ENCODE measurements around the gene TSHZ2.
"Not testable (repeated sequence)": the region's sequence is repeated elsewhere in the genome, so short reads cannot be mapped to it uniquely, and the experiment has no call there.

Gene TSHZ2

DNA sequence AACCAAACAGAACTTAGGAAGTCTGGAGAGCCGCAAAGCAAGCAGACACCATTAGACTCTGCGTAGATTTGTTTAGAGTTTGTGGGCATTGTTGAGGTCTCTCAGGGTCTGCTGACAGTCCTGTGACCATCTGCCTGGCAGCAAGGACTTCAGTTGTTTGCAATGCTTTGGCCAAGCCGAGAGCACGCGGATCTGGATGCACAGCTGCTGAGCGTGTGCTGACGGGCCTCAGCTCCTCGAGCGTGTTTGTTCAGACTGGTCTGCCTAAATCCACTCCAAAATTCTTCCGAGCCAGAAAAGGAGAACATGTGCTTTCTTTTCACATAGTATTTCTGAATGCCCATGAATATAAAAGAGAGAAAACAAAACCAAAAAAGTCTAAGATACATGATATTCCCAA lies 462.5 kb downstream of the TSHZ2 start:
- no peak for TF ChIP-seq CTCF (conservative IDR thresholded peaks at IDR 0.05)
- no peak for TF ChIP-seq ZFX (IDR thresholded peaks at IDR 0.05)
- no peak overlapping the region for H3K27ac ChIP-seq

DNA sequence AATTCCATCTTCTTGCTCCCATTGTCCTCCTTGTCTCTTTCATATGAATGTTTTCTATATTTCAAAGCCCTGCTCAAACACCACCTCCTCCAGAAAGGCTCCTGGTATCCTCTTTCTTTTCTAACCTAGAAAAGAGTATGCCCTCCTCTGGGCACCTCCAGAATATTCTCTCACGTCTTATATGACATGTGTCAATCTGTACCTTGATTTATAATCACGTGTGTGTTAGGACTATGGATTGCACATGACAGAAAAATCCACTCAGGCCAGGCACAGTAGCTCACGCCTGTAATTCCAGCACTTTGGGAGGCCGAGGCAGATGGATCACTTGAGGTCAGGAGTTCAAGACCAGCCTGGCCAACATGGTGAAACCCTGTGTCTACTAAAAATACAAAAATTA lies 464.8 kb downstream of the TSHZ2 start:
- not testable (repeated sequence) for H3K27ac ChIP-seq

- TF ChIP-seq CTCF (conservative IDR thresholded peaks at IDR 0.05) (no peak), ZFX (IDR thresholded peaks at IDR 0.05) (no peak)
- H3K27ac ChIP-seq, result no peak overlapping the region
Observed at GRCh38 chr20:53438368-53438767, 466.2 kb downstream of the TSHZ2 start.

DNA sequence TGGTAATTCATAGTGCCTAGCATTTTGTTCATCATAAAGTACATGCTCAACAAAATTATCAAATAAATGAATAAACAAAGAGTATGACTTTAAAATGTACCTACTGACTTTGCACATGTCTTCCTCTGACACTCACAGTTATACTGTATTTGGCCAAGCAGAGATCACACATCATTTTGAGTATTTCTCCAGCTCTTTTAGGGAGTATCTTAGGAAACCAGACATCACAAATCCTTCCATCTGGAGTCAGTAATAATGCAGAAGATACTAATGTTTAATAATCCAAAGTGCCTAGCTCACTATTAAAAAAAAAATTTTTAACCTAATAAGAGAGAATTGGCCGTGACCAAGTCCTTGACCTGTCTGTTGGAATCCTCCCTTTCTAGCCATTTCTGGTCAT lies 466.9 kb downstream of the TSHZ2 start:
- H3K27ac ChIP-seq, result no peak overlapping the region
- TF ChIP-seq ZFX (IDR thresholded peaks at IDR 0.05) (no peak), CTCF (conservative IDR thresholded peaks at IDR 0.05) (no peak)

DNA sequence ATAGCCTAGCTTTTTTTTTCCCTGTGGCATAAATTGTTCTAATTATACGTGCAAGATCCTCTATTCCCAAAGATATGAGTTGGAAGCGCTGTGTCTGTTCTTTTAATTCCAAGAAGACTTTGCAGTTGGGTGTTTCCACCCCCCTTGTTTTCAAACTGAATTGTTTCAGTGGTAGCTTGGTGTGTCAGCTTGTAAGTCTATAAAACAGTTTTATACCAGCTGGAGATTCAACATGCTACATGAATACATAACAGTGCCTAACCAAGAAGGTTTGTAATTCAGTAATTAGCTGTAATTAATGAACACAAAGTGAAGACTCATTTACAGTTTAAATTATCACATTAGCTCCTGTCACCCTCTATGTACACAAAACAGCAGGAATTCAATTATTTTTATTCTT lies 467.5 kb downstream of the TSHZ2 start:
- no peak overlapping the region for H3K27ac ChIP-seq
- TF ChIP-seq ZFX (IDR thresholded peaks at IDR 0.05), result no peak
- TF ChIP-seq CTCF (conservative IDR thresholded peaks at IDR 0.05), result no peak

DNA sequence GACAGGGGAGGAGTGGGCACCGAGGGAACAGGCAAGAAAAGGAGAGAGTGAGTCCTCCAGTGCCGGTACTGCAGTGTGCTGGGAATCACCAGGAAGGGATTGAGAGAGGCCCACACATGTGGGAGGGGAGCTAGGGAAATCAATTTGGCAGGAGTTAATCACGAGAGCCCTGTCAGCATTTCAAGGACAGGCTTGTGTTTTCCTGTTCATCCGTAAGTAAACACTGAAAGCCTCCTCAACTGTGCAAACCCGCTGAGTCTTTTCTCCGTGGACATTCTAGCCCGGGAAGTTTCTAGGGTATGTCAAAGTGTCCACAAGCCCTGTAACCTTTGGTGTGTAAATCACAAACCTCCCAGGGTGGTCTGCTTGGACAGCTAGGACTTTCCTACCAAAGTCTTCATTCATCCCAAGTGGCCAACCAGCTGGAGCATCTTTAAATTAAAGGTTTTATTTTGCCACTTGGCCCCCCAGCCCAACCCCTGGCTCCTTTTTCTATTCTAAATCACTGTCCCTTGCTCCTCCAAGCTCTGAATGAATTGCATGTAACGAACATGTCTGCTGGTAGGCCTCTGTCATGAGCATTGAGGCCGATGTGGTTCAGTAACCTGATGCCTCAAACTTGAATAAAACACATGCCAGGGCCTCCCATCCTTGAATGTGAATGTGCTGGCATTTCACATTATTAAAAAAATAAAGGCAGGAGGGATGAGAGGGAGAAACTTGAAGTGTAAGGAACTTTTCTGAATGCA lies 472.4 kb downstream of the TSHZ2 start:
- TF ChIP-seq CTCF (conservative IDR thresholded peaks at IDR 0.05) (no peak), ZFX (IDR thresholded peaks at IDR 0.05) (no peak)
- peak overlapping the region; percentile 4 for H3K27ac ChIP-seq

DNA sequence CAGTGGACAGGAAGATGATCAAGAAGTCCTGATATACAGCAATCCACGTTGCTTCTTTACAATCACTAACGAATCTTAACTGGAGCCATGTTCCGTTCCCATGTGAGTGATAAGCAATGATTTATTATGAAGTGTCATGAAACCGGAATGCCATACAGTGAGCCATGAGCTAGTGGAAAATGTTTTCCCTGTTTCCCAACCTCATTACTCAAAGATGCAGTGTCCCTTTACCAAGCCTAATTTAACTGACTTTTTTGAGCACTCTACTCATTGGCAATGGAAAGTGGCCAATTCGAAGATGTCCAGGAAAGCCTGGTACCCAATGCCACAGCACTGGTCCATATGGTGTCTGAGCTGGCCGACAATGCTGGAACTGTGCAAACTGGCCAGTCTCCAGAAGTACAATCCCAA lies 473.2 kb downstream of the TSHZ2 start:
- H3K27ac ChIP-seq, result no peak overlapping the region
- TF ChIP-seq ZFX (IDR thresholded peaks at IDR 0.05), result no peak
- no peak for TF ChIP-seq CTCF (conservative IDR thresholded peaks at IDR 0.05)

GRCh38 chr20:53445932-53446331 lies 473.8 kb downstream of the TSHZ2 start:
- H3K27ac ChIP-seq, result no peak overlapping the region
- no peak for TF ChIP-seq CTCF (conservative IDR thresholded peaks at IDR 0.05)

Data from C4-2B (cell line).